Loucy (cell line): ENCODE results near the gene CAMTA1.

ENCODE experiments used
- H2AFZ ChIP-seq: fragments of 200-600 bp; sonication (generic); 2 replicates; pipeline ENCODE4 v1.6.0; 2016; ENCODE audit warnings: antibody characterized with exemption, mild to moderate bottlenecking, low read length, moderate library complexity
- H3F3A ChIP-seq: fragments of 200-600 bp; 2 replicates; pipeline ENCODE4 v1.6.0; 2016; ENCODE audit warnings: antibody characterized with exemption, low read depth, mild to moderate bottlenecking
- H3K27me3 ChIP-seq: fragments of 200-600 bp; sonication (generic); 2 replicates; pipeline ENCODE4 v1.6.1; 2014; ENCODE audit warnings: low read length, mild to moderate bottlenecking; ENCODE audit not compliant: insufficient read depth, poor library complexity, severe bottlenecking
- H3K36me3 ChIP-seq: fragments of 200-600 bp; sonication (generic); 2 replicates; pipeline ENCODE4 v1.6.1; 2016; ENCODE audit warnings: low read length; ENCODE audit not compliant: insufficient read depth
- H3K4me1 ChIP-seq: fragments of 200-600 bp; sonication (generic); 2 replicates; pipeline ENCODE4 v1.5.1; 2014; ENCODE audit warnings: low read length, mild to moderate bottlenecking; ENCODE audit not compliant: insufficient read depth, poor library complexity, severe bottlenecking
- H3K4me2 ChIP-seq: fragments of 200-600 bp; sonication (generic); 2 replicates; pipeline ENCODE4 v1.6.0; 2014; ENCODE audit warnings: antibody characterized with exemption, low read length, low read depth, mild to moderate bottlenecking; ENCODE audit not compliant: poor library complexity, severe bottlenecking
- H3K4me3 ChIP-seq: fragments of 200-600 bp; sonication (generic); 2 replicates; pipeline ENCODE4 v1.5.1; 2014; ENCODE audit warnings: low read length, mild to moderate bottlenecking, mixed read lengths; ENCODE audit not compliant: poor library complexity, severe bottlenecking
- H3K79me2 ChIP-seq: fragments of 200-600 bp; sonication (generic); 2 replicates; pipeline ENCODE4 v1.6.1; 2014; ENCODE audit warnings: low read length; ENCODE audit not compliant: insufficient read depth
- H3K9ac ChIP-seq: fragments of 200-600 bp; sonication (generic); 2 replicates; pipeline ENCODE4 v1.6.0; 2014; ENCODE audit warnings: mild to moderate bottlenecking, low read depth, low read length, moderate library complexity; ENCODE audit not compliant: poor library complexity, severe bottlenecking
- H3K9me2 ChIP-seq: fragments of 200-600 bp; sonication (generic); replicated peaks from 2 replicates; pipeline ENCODE4 v1.6.1; 2016; ENCODE audit warnings: low read depth, low read length, mixed read lengths
- H3K9me3 ChIP-seq: fragments of 200-600 bp; sonication (generic); 2 replicates; pipeline ENCODE4 v1.6.1; 2014; ENCODE audit warnings: mild to moderate bottlenecking, antibody characterized with exemption, low read length, low read depth; ENCODE audit not compliant: insufficient read depth
- H4K20me1 ChIP-seq: fragments of 200-600 bp; sonication (generic); 2 replicates; pipeline ENCODE4 v1.6.0; 2014; ENCODE audit warnings: antibody characterized with exemption, low read length, mild to moderate bottlenecking; ENCODE audit not compliant: insufficient read depth, poor library complexity, severe bottlenecking
- EZH2phosphoT487 ChIP-seq: fragments of 200-600 bp; IDR thresholded peaks from 2 replicates; pipeline ENCODE4 v1.6.1; 2018; ENCODE audit warnings: antibody characterized with exemption, mild to moderate bottlenecking, moderate library complexity, borderline replicate concordance
- TF ChIP-seq, protein P1 (sequence below): fragments of 200-600 bp; sonication (generic); conservative IDR thresholded peaks from 2 replicates; pipeline ENCODE4 v1.5.1; 2014; ENCODE audit warnings: mild to moderate bottlenecking, antibody characterized with exemption, low read length

The CAMTA1 gene

GRCh38 chr1:7784492-7785071, 999.3 kb downstream of the CAMTA1 start:
- H3K36me3 ChIP-seq, result peaks cover 15% of the 10 kb centered on the region; the same call in 1 of the 2 replicates
- no peak overlapping the region for H3K9ac ChIP-seq
- H3K4me3 ChIP-seq, result no peak overlapping the region
- no peak overlapping the region for H3K4me2 ChIP-seq
- no peaks in the 10 kb centered on the region for H3K27me3 ChIP-seq
- no peaks in the 10 kb centered on the region for H3K9me3 ChIP-seq
- TF ChIP-seq, protein P1, sequence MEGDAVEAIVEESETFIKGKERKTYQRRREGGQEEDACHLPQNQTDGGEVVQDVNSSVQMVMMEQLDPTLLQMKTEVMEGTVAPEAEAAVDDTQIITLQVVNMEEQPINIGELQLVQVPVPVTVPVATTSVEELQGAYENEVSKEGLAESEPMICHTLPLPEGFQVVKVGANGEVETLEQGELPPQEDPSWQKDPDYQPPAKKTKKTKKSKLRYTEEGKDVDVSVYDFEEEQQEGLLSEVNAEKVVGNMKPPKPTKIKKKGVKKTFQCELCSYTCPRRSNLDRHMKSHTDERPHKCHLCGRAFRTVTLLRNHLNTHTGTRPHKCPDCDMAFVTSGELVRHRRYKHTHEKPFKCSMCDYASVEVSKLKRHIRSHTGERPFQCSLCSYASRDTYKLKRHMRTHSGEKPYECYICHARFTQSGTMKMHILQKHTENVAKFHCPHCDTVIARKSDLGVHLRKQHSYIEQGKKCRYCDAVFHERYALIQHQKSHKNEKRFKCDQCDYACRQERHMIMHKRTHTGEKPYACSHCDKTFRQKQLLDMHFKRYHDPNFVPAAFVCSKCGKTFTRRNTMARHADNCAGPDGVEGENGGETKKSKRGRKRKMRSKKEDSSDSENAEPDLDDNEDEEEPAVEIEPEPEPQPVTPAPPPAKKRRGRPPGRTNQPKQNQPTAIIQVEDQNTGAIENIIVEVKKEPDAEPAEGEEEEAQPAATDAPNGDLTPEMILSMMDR, result no peak
- TF ChIP-seq EZH2phosphoT487, result no peak
- no peaks in the 10 kb centered on the region for H3K4me1 ChIP-seq
- H3K9me2 ChIP-seq, result no peaks in the 10 kb centered on the region
- no peaks in the 10 kb centered on the region for H3K79me2 ChIP-seq
- H2AFZ ChIP-seq, result no peak overlapping the region
- H3F3A ChIP-seq, result no peaks in the 10 kb centered on the region
- H4K20me1 ChIP-seq, result no peaks in the 10 kb centered on the region

GRCh38 chr1:7785108-7785507, 999.9 kb downstream of the CAMTA1 start:
- Histone ChIP-seq H2AFZ (no peak overlapping the region), H3K4me3 (no peak overlapping the region), H3F3A (no peaks in the 10 kb centered on the region), H3K79me2 (no peaks in the 10 kb centered on the region), H4K20me1 (no peaks in the 10 kb centered on the region), H3K36me3 (peaks cover 10% of the 10 kb centered on the region; the same call in 1 of the 2 replicates), H3K9me3 (no peaks in the 10 kb centered on the region), H3K27me3 (no peaks in the 10 kb centered on the region), H3K9me2 (no peaks in the 10 kb centered on the region), H3K4me1 (no peaks in the 10 kb centered on the region), H3K9ac (no peak overlapping the region), H3K4me2 (no peak overlapping the region)
- no peak for TF ChIP-seq EZH2phosphoT487
- TF ChIP-seq, protein P1, result no peak

- no peaks in the 10 kb centered on the region for H3K4me1 ChIP-seq
- no peaks in the 10 kb centered on the region for H3K27me3 ChIP-seq
- no peaks in the 10 kb centered on the region for H3F3A ChIP-seq
- H3K4me2 ChIP-seq, result no peak overlapping the region
- H4K20me1 ChIP-seq, result no peaks in the 10 kb centered on the region
- no peak overlapping the region for H3K9ac ChIP-seq
- no peak overlapping the region for H3K4me3 ChIP-seq
- TF ChIP-seq, protein P1, result no peak
- TF ChIP-seq EZH2phosphoT487, result no peak
- H3K9me3 ChIP-seq, result peaks cover 12% of the 10 kb centered on the region; the same call in 1 of the 2 replicates
- H3K9me2 ChIP-seq, result no peaks in the 10 kb centered on the region
- no peaks in the 10 kb centered on the region for H3K36me3 ChIP-seq
- no peak overlapping the region for H2AFZ ChIP-seq
- no peaks in the 10 kb centered on the region for H3K79me2 ChIP-seq
These were observed 1001.5 kb downstream of the CAMTA1 start for GRCh38 chr1:7786795-7787194.
